GM18507 (cell line): ENCODE data around the gene IL1RL1.

Experiments used
- DNase-seq: peaks from one replicate; pipeline ENCODE4 v3.0.0; 2011; ENCODE audit warnings: low read depth; ENCODE audit not compliant: insufficient read length; ENCODE audit errors: extremely low spot score
- FAIRE-seq: peaks from 2 replicates; lab custom pipeline; 2011; peaks lifted over from hg19 to GRCh38; lab: Jason Lieb, UNC

Gene IL1RL1

DNA sequence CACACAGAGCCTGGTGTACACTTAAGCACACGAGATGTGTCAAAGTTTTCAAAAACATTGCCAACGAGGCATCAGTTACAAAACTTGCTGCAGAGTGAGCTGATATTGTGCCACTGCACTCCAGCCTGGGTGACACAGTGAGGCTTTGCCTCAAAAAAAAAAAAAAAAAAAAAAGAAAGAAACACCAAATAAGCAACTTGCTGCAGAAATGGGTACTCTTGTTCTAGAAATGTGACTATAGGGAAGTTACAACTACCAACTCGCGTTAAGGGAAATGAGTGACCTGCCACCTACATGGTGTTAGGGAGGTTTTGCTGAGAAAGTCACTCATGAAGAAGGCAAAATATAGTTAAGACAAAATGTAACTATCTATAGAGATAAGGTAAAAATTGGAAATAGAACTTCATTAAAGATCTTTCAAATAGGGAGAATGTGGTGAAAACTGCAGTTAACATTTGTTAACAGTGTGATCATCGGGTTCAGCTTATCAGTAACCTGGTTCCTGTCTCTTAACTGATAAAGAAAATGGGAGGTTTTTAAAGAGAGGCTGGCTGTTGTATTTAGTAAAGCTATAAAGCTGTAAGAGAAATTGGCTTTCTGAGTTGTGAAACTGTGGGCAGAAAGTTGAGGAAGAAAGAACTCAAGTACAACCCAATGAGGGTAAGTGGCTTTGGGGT lies at the start of gene IL1RL1:
IL1RL1 (plus strand) TSS at position 600 of the 677 bp plus-strand sequence. CDS start 26,702 bp downstream, outside the sequence.
- no peak for DNase-seq
- no peak for FAIRE-seq

DNA sequence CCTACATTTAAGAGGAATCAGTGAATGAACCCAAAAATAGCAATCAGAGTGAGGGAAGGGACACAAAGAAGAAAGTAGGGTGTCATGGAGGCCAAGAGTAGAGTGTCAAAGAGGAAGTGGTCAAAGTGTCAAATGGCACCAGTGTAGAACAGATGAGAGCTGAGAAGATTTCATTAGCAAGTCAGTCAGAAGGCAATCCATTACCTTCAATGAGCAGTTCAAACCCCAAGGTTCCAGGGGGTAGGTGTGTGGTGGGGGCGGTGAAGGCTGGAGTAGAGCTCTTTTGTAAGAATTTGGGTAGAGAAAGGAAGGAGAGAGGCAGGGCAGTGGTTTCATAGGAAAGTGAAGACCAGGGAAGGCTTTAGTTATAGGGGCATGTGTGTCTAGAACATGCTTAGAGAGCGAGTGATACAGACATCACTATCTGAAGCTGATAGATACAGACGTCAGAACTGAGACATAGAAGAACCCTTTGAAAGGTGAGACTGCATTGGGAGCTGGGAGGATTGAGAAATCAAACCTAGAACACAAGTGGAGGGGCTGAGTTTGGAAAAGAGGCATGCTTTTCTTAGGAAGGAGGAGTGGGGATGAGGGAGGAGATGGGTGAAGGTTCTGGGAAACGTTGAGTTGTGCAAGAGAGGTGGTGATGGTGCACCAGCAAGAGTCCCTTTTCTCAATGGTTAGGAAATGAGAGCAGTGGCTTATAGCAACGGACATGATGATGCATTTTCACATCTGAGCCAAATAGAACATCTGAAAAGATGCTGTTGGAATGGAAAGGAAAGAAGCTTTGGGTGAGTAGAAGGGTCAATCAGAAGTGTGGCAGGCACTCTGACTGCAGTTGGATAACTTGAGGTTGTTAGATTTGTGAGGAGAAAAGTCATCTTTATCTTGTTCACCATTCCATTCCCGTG lies 48.9 kb upstream of the IL1RL1 start:
- no peak for DNase-seq
- no peak for FAIRE-seq

DNA sequence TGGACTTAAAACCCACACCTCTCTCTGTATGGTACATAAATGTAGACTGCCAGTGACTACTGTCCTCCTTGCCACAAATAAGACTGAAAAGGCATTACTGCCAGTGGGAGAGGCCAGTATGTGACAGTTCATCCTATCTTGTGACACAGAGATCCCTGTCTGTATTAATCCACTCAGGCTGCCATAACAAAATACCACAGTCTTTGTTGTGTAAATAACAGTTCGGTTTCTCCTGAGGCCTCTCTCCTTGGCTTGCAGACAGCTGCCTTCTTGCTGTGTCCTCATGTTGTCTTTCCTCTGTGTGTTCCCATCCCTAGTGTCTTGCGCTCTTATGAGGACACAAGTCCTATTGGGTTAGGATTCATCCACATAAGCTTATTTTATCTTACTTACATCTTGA lies 46.4 kb upstream of the IL1RL1 start:
- DNase-seq, result no peak
- FAIRE-seq, result no peak

DNA sequence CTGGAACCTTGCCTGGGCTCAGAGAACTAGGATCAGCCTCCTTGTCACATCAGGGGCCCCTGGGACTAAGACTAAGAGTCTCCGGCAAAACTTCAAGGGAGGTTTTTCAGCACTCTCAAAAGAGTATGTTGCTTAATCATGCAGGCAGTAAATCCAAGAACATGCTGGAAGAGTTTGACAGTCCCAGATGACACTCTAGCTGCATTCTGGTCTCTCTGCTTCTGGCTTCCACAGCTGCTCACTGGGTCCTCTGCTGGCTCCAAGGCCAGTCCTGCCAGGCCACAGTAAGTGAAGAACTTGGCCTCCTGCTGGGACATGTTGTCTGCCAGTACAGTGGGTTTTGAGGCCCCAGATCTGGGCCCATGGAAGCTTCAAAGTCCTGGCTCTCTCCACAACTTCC lies 45.2 kb upstream of the IL1RL1 start:
- FAIRE-seq, result no peak
- DNase-seq, result no peak

DNA sequence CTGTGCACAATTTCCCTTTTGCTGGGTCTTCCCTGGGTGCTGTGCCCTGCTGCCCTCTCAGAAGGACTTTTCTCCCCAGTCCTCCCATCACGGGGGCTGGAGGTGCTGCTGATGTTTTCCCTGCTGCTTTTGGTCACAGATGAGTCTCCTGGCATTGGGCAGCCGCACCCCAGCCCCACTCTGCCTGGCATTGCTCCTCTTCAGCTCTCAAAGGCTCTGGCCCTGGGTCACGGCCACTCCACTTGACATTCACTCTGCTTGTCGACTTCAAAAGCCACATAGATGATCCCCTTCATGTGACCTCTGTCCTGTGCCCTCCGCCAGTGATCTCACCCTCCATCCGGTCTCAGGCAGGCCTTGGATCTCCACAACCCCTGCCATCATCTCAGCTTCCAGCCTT lies 43.6 kb upstream of the IL1RL1 start:
- DNase-seq (no peak), FAIRE-seq (no peak)

DNA sequence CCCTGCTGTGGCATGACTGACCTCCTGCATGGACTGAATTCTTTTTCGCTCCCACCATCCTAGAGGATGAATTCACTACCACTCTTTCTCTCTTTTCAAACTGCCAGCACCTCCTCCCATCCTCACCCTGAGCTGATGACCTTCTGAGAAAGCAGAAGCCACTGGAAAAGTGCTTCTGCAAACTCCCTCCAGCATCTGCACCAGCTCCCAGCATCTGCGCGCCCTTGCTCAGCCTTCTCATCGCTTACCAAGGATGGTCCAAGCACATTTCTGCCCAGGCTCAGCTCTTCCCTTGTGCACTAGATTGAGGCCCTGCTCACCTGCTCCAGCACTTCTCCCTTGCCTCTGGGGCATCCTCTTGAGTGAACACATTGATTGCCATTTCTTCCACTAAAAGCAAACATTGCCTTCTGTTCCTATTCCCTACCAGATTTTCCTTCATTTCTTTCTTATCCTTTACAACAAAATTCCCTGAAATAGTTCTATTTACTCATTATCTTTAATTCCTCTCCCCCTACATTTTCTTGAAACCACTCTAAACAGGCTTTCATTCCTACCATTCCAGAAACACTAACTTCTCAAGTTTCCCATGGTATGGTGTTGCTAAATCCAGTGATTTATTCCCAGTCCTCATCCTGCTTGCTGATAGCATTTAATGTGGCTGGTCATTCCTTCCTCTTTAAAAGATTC lies 42.7 kb upstream of the IL1RL1 start:
- no peak for DNase-seq
- FAIRE-seq, result no peak

DNA sequence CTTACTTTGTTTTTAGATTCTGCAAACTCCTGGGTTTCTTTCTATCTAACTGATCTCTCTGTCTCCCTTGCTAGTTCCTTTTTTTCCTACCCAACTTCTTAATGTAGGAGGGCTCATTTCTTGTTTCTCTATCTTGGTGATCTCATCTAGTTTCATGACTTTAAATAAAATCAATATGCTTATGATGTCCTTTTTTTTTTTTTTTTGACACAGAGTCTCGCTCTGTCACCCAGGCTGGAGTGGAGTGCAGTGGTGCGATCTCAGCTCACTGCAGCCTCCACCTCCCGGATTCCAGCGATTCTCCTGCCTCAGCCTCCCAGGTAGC lies 42.2 kb upstream of the IL1RL1 start:
- no peak for DNase-seq
- no peak for FAIRE-seq

DNA sequence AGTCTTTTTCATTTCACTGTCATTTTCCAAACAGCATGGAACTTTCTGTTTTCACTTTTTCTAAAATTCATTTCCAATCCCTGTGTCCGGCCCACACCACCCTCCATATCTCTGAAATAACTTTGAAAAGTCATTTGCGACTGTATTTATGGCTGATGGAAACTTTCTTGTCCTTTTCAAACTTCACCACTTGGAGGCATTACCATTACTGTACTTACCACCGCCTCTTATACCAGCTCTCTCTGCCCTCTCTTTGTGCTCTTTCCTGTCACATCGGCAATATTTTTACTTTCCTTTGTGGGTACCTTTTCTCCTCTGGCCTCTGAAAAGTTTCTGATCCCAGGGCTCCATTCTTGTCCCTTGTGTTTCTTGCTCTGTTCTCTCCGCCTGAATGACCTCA lies 39.5 kb upstream of the IL1RL1 start:
- DNase-seq, result no peak
- no peak for FAIRE-seq

DNA sequence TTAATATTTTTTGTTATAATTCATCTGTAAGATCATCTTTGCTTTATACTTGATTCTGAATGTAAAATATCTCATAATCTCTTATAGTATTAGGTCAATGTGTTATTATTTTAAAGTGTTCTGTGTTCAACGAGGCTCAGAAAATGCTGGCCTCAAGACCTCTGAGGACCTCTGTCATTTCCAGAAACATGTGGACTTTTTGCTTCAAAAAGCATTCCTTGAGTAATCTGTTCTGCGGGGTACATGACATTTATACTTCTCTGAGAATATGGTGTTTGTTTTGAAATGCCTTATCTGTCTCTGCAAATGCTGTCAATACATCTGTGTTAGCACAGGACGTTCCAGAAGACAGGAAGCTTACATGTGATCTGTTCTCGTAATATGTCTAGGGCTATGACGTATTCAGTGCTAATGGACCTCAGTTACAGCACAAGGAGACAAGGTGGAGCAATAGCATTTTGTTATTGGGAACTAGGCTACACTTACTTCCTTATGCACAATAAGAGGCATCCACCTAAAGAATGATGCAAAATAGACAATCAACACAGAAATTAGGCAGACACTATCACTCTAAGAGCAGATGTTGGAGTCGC lies 37.6 kb upstream of the IL1RL1 start:
- DNase-seq (no peak), FAIRE-seq (no peak)

DNA sequence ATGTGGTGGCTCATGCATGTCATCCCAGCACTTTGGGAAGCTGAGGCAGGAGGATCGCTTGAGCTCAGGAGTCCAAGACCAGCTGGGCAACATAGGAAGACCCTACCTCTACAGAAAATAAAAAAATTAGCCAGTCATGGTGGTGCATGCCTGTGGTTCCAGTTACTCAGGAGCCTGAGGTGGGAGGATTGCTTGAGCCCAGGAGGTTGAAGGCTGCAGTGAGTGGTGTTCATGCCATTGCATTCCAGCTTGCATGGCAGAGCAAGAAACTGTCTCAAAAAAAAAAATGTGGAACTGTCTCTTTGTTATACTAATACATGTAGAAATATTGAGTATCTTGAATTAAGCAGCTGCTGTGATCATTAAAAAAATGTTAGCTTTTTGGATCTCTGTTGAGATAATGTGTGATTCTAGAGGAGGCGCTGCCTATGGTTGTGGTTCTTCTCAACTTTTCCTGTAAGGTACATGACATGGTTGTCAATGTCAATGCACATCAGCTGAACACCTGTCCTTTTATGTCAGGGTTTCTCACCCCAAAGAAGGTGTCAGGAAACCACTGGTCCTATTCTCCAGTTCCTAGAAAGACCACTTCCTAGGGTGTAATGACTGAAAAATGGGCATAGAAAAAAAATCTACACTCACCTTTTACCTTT lies 34.7 kb upstream of the IL1RL1 start:
- DNase-seq, result no peak
- no peak for FAIRE-seq

DNA sequence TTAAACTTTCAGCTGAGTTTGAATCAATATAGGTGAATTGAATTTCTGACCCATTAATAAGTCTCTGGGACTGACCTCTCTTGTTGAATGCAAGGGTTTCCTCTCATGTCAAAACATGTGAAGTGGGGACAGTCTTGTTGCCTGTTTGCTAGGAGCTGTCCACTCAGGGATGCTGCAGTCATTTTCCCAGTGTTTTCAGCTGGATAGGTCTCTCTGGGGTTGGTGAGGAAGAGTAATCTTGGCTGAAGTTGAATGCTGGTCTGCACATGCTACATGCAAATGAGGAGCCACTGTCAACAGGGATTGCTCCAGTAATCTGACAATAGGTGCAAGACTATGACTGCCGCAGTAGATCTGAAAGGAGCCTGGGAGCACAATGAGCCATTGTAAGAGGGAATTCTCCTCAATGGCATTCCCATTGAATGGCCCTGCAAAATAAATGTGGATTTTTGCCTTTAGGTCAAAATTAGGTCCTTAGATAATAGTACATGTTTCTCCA lies 34.1 kb upstream of the IL1RL1 start:
- FAIRE-seq, result no peak
- no peak for DNase-seq

DNA sequence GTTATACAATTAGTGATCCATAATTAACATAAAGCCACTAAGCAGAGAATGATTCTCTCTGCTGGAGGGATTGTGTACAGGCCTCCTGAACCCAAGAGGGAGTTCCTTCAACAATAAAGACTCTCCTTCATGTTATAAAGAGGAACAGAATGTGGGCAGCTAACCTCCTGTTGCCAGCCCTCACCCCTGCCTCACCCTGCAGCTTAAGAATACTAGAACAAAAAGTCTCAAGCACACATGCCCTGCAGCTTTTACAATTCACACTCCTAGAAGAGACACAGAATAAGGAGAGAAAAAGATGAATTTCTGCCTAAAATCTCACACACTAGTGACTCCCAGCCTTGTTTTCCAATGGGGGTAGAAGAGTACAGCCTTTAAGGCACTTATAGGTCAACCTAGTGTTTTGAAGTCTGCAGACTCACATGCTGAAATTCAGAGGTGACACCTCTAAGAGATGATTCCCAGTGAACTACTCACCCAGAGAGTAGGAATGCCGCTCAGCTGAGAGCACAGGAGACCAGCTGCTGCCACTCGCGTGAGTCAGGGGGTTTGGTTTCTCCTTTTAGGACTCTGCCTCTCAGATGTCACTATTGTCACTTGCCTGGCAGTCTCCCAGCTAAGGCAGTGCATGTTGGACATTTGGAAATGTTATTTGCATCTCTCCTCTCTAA lies 32.5 kb upstream of the IL1RL1 start:
- no peak for FAIRE-seq
- no peak for DNase-seq

DNA sequence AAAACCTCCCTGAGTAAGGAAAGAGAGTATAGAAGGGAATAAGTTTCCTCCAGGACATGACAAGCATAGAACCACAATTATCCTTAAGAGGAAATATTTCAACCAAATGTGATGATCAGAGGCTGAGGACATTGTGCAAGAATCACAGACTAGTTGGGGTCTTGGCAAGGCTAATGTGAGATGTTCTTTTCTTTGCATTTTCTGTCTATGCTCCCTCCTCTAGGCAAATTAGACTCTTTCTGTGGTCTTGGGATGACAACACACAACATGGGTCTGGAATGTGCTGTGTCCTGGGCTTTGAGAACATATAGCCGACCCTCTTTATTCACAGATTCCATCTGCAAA lies 32.0 kb upstream of the IL1RL1 start:
- no peak for DNase-seq
- no peak for FAIRE-seq

DNA sequence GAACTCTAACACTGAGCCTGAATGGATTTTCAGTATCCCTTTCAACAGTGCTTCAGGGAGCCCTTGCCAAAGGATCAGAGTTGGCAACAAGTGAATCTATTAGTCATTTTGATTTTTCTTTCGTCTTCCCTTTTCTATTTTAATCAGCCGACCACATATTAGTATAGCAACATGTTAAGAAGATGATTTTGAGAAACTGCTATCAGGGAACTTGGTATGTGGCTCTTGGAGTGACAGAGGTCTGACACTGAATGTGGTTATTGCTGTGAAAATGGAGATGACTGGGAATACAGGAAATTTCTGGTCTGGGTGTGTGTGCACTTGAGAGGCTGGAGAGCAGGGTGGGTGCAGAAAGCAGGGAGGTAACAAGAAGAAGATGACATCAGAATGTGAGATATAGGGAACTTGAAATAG lies 28.7 kb upstream of the IL1RL1 start:
- FAIRE-seq (no peak), DNase-seq (no peak)

DNA sequence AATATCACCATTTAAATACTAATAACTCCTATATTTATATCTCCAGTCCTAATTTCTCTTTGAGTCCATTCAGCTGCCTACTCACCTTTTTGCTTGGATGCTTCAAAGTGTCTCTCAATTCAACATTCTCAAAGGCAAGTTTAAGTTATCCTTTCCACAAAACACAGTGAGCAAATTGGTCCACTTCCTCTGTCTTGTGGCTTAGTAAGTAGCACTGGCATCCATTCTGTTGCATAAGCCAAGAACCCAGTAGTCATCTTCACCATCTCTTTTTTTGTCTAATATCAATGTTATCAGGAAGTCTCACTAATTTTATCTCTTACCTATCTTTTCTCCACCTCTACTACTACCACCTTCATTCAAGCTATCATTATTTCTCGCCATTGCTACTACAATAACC lies 27.4 kb upstream of the IL1RL1 start:
- DNase-seq (no peak), FAIRE-seq (no peak)

DNA sequence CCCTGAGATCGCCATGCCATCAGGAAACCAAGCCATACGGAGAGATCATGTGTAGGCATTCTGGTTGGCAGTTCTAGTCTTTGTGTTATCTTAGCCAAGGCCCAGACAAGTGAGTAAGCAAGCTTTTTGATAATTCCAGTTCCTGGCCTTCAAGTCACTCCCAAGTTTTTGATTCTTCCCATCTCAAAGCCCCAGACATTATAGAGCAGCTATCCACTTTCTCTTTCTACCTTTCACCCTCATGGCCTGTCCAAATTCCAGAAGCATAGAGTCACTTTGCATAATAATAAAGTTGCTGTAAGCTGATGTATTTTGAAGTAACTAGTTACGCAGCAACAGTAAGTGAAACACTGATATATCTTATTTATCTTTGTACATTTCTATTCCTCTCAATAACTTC lies 26.8 kb upstream of the IL1RL1 start:
- FAIRE-seq, result no peak
- no peak for DNase-seq

DNA sequence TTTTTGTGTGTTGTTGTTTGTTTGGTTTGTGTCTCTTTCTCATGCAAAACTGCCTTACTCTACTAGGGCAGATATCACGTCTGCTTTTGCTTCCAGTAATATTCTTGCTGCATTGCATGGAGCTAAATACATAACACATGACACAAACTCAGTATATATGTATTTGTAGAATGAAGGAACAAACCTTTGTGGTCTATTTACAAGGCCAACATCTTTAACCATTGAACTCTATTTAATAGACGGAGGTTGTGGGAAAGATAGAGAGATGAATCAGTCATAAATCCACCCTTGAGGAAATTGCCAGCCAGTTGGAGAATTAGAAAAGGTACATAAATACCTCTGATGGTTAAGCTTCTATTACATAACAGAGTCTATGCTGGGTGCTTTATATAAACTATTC lies 26.0 kb upstream of the IL1RL1 start:
- FAIRE-seq, result no peak

DNA sequence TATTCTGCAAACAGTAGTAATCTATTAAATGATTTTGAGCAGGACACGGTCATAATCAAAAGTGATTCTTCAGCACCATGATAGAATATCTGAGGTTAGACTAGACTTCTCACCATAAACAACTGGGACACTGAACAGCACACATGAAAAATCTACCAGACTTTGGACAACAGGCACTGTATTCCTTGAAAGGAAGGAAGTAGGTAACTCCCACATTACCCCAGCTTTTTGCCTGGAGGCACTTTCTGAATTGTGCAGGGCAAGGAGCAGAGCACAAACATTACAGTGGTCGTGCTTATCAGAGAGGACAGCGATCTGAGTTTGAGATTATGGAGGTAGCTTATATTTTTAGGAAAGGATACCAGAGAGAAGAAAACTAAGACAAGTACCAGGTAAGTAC lies 25.3 kb upstream of the IL1RL1 start:
- FAIRE-seq (no peak), DNase-seq (no peak)

More for the DNA sequence above, 26.0 kb upstream of the IL1RL1 start:
- DNase-seq, result no peak

DNA sequence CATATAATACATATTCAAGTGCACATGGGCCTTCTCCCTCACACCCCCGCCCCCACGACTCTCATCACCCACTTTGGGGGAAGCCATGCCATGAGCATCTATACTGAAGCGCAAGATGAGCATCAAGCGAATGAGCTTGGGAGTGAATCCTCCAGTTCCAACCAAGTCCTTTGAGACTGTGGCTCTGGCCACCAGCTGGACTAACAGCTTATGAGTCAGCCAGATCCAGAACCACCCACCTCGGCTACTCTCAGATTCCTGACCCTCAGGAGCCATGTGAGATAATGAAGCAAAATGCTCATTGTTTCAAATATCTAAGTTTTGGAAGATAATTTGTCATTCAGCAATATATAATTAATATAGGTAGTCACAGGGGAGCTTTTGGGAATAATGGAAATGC lies 22.2 kb upstream of the IL1RL1 start:
- FAIRE-seq (no peak), DNase-seq (no peak)
